Osteoblast (primary cell): ENCODE results near the gene SHB. TPM values are rescaled to one million over a fixed set of nuclear protein-coding genes. Genes with fewer than 3 reads are reported as not detected.

ENCODE experiments used
- DNase-seq: peaks from one replicate; pipeline ENCODE4 v3.0.0; 2011; ENCODE audit warnings: low spot score, mixed read lengths; ENCODE audit not compliant: insufficient read length; ENCODE audit errors: missing footprints
- H2AFZ ChIP-seq: 2 replicates; pipeline ENCODE4 v1.6.0; 2011; ENCODE audit warnings: mild to moderate bottlenecking, low read length
- H3K27ac ChIP-seq: 2 replicates; pipeline ENCODE4 v1.5.1; 2011; ENCODE audit warnings: mild to moderate bottlenecking, low read depth, low read length, moderate library complexity
- H3K27me3 ChIP-seq: 2 replicates; pipeline ENCODE4 v1.6.0; 2012; ENCODE audit warnings: mild to moderate bottlenecking, control low read depth, inconsistent platforms, low read length, moderate library complexity; ENCODE audit not compliant: insufficient read depth
- H3K36me3 ChIP-seq: 2 replicates; pipeline ENCODE4 v1.5.1; 2011; ENCODE audit warnings: mild to moderate bottlenecking, low read length, control low read depth, moderate library complexity; ENCODE audit not compliant: insufficient read depth
- H3K4me1 ChIP-seq: 2 replicates; pipeline ENCODE4 v1.5.1; 2011; ENCODE audit warnings: mild to moderate bottlenecking, low read length, control low read depth, moderate library complexity; ENCODE audit not compliant: insufficient read depth
- H3K4me2 ChIP-seq: 2 replicates; pipeline ENCODE4 v1.6.0; 2011; ENCODE audit warnings: mild to moderate bottlenecking, low read length; ENCODE audit not compliant: insufficient read depth
- H3K4me3 ChIP-seq: fragments of 200-600 bp; sonication (generic); 3 replicates; pipeline ENCODE4 v1.5.1; 2012; ENCODE audit warnings: mild to moderate bottlenecking, low read length, inconsistent platforms; ENCODE audit not compliant: insufficient read depth
- H3K79me2 ChIP-seq: 2 replicates; pipeline ENCODE4 v1.6.0; 2012; ENCODE audit warnings: mild to moderate bottlenecking, low read length, control low read depth, inconsistent platforms; ENCODE audit not compliant: insufficient read depth
- H3K9me3 ChIP-seq: 2 replicates; pipeline ENCODE4 v1.5.1; 2011; ENCODE audit warnings: low read depth, low read length, control low read depth
- H4K20me1 ChIP-seq: 2 replicates; pipeline ENCODE4 v1.6.0; 2012; ENCODE audit warnings: mild to moderate bottlenecking, low read length, control low read depth; ENCODE audit not compliant: insufficient read depth
- CTCF ChIP-seq: IDR thresholded peaks from 2 replicates; pipeline ENCODE4 v1.5.1; 2011; ENCODE audit warnings: mild to moderate bottlenecking, low read depth, low read length, moderate library complexity; ENCODE audit errors: extremely low read depth
- total RNA-seq: library from RNA; depleted of rRNA; stranded (reverse); fragments of >200 nt; gene quantifications from 2 replicates; pipeline ENCODE4 v1.2.3, GENCODE V29; 2012

SHB gene
- total RNA-seq, 1 donor = 9.4 TPM

- H3K4me2 ChIP-seq = no peak overlapping the region
- no peak for DNase-seq
- H3K27me3 ChIP-seq = no peaks in the 10 kb centered on the region
- H3K36me3 ChIP-seq = no peaks in the 10 kb centered on the region
- peaks cover 47% of the 10 kb centered on the region for H3K4me1 ChIP-seq
- peak overlapping the region; percentile 61 for H3K27ac ChIP-seq
- no peaks in the 10 kb centered on the region for H3K9me3 ChIP-seq
- no peak for TF ChIP-seq CTCF
- H4K20me1 ChIP-seq = peaks cover 9% of the 10 kb centered on the region
- H2AFZ ChIP-seq = no peak overlapping the region
- no peak overlapping the region for H3K4me3 ChIP-seq
- H3K79me2 ChIP-seq = peaks cover 81% of the 10 kb centered on the region
Observed at GRCh38 chr9:38039907-38040682, 28.9 kb downstream of the SHB start.

- H3K36me3 ChIP-seq = no peaks in the 10 kb centered on the region
- no peaks in the 10 kb centered on the region for H3K27me3 ChIP-seq
- H3K27ac ChIP-seq = peak overlapping the region; percentile 61
- H2AFZ ChIP-seq = no peak overlapping the region
- peaks cover 78% of the 10 kb centered on the region for H3K79me2 ChIP-seq
- peaks cover 9% of the 10 kb centered on the region for H4K20me1 ChIP-seq
- H3K4me3 ChIP-seq = no peak overlapping the region
- no peak for DNase-seq
- no peak for TF ChIP-seq CTCF
- no peaks in the 10 kb centered on the region for H3K9me3 ChIP-seq
- peak overlapping the region; percentile 29 for H3K4me2 ChIP-seq
- peaks cover 48% of the 10 kb centered on the region for H3K4me1 ChIP-seq
Observed at GRCh38 chr9:38039090-38039906, 29.7 kb downstream of the SHB start.

GRCh38 chr9:38038307-38039089 is 30.5 kb downstream of the SHB start:
- no peak for DNase-seq
- H3K4me1 ChIP-seq = peaks cover 48% of the 10 kb centered on the region
- H3K36me3 ChIP-seq = no peaks in the 10 kb centered on the region
- peaks cover 9% of the 10 kb centered on the region for H4K20me1 ChIP-seq
- H3K4me2 ChIP-seq = no peak overlapping the region
- no peaks in the 10 kb centered on the region for H3K27me3 ChIP-seq
- H3K27ac ChIP-seq = peak overlapping the region; percentile 98
- no peak overlapping the region for H3K4me3 ChIP-seq
- peaks cover 79% of the 10 kb centered on the region for H3K79me2 ChIP-seq
- no peaks in the 10 kb centered on the region for H3K9me3 ChIP-seq
- H2AFZ ChIP-seq = no peak overlapping the region
- TF ChIP-seq CTCF = no peak

GRCh38 chr9:38037981-38038306 is 31.1 kb downstream of the SHB start:
- Histone ChIP-seq H3K4me1 (peaks cover 49% of the 10 kb centered on the region), H2AFZ (no peak overlapping the region), H4K20me1 (peaks cover 6% of the 10 kb centered on the region)

More at GRCh38 chr9:38037981-38038306, 31.1 kb downstream of the SHB start:
- Histone ChIP-seq H3K79me2 (peaks cover 79% of the 10 kb centered on the region), H3K4me2 (no peak overlapping the region), H3K4me3 (no peak overlapping the region), H3K27ac (peak overlapping the region; percentile 98), H3K9me3 (no peaks in the 10 kb centered on the region), H3K36me3 (no peaks in the 10 kb centered on the region), H3K27me3 (no peaks in the 10 kb centered on the region)
- no peak for DNase-seq
- no peak for TF ChIP-seq CTCF
